ENCODE results near the gene BTBD6.

BTBD6 gene

GRCh38 chr14:105211758-105212089 lies 36.6 kb upstream of the BTBD6 start:
- DNase-seq = no peak

- no peak for DNase-seq
These were observed 35.6 kb upstream of the BTBD6 start for GRCh38 chr14:105212541-105213300.

- no peak for DNase-seq
These were observed 35.0 kb upstream of the BTBD6 start for GRCh38 chr14:105213361-105213760.

- no peak for DNase-seq
These were observed 33.9 kb upstream of the BTBD6 start for GRCh38 chr14:105214324-105214915.

GRCh38 chr14:105215602-105216001 lies 32.7 kb upstream of the BTBD6 start:
- no peak for DNase-seq

GRCh38 chr14:105216490-105217247 lies 31.7 kb upstream of the BTBD6 start:
- no peak for DNase-seq

GRCh38 chr14:105217774-105218173 lies 30.6 kb upstream of the BTBD6 start:
- DNase-seq = no peak

- no peak for DNase-seq
These were observed 29.7 kb upstream of the BTBD6 start for GRCh38 chr14:105218611-105219010.

- no peak for DNase-seq
These were observed 29.2 kb upstream of the BTBD6 start for GRCh38 chr14:105219043-105219612.

GRCh38 chr14:105219753-105220152 lies 28.6 kb upstream of the BTBD6 start:
- DNase-seq = no peak

- DNase-seq = no peak
These were observed 27.4 kb upstream of the BTBD6 start for GRCh38 chr14:105220699-105221597.

- no peak for DNase-seq
These were observed 26.6 kb upstream of the BTBD6 start for GRCh38 chr14:105221598-105222178.

GRCh38 chr14:105223260-105223659 lies 25.1 kb upstream of the BTBD6 start:
- DNase-seq = no peak

- no peak for DNase-seq
These were observed 24.4 kb upstream of the BTBD6 start for GRCh38 chr14:105223770-105224544.

GRCh38 chr14:105224845-105225570 lies 23.3 kb upstream of the BTBD6 start:
- no peak for DNase-seq

- DNase-seq = no peak
These were observed 22.1 kb upstream of the BTBD6 start for GRCh38 chr14:105226198-105226597.

GRCh38 chr14:105227346-105227745 lies 21.0 kb upstream of the BTBD6 start:
- no peak for DNase-seq

- no peak for DNase-seq
These were observed 19.8 kb upstream of the BTBD6 start for GRCh38 chr14:105228562-105228961.

GRCh38 chr14:105229099-105229655 lies 19.2 kb upstream of the BTBD6 start:
- no peak for DNase-seq

- DNase-seq = no peak
These were observed 7.3 kb upstream of the BTBD6 start for GRCh38 chr14:105240811-105241576.

Measured in NCI-H2029 (cell line).